ENCODE results near the gene RASGRF1.

DNA sequence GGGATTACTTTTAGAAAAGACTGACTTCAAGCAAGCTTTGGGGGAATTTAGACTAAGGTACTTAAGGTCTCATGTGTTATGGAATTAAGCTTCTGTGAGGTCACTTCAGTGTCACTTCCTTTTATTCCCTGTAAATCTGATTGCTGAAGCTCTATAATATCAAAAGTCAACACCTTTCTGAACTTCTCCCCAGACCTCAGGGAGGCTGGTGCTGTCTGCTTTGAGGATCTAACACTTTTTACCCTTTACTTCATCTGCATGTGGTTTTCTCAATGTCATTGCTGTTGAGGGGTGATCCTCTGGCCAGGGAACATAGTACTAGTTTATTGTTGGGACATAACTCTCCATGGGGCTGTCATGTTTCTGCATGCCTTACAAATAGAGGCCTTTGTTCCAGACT lies 41.8 kb upstream of the RASGRF1 start:
- TF ChIP-seq, protein P1, sequence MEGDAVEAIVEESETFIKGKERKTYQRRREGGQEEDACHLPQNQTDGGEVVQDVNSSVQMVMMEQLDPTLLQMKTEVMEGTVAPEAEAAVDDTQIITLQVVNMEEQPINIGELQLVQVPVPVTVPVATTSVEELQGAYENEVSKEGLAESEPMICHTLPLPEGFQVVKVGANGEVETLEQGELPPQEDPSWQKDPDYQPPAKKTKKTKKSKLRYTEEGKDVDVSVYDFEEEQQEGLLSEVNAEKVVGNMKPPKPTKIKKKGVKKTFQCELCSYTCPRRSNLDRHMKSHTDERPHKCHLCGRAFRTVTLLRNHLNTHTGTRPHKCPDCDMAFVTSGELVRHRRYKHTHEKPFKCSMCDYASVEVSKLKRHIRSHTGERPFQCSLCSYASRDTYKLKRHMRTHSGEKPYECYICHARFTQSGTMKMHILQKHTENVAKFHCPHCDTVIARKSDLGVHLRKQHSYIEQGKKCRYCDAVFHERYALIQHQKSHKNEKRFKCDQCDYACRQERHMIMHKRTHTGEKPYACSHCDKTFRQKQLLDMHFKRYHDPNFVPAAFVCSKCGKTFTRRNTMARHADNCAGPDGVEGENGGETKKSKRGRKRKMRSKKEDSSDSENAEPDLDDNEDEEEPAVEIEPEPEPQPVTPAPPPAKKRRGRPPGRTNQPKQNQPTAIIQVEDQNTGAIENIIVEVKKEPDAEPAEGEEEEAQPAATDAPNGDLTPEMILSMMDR (conservative IDR thresholded peaks at IDR 0.05 in 1 of 2, IDR thresholded peaks at IDR 0.05 in 1 of 2; ENCODE audit: extremely low read depth in 1 of 2, insufficient read depth in 1 of 2, low read depth in 1 of 2, low read length in 2 of 2), result no peak
- no peak for TF ChIP-seq EZH2 (IDR thresholded peaks at IDR 0.05; ENCODE audit: borderline replicate concordance, low read length)

Measured in mammary epithelial cell (primary cell).